NCI-H1105 (cell line): ENCODE measurements around the gene LRP4.

ENCODE experiments used
- DNase-seq: peaks from one replicate; lab custom pipeline; 2025; lab: John Stamatoyannopoulos, UW

LRP4 gene

GRCh38 chr11:46894961-46895360 lies 23.4 kb downstream of the LRP4 start:
- DNase-seq: no peak

- no peak for DNase-seq
Observed at GRCh38 chr11:46894506-46894905, 23.8 kb downstream of the LRP4 start.

- DNase-seq: no peak
Observed at GRCh38 chr11:46892838-46893237, 25.5 kb downstream of the LRP4 start.

GRCh38 chr11:46892109-46892508 lies 26.2 kb downstream of the LRP4 start:
- DNase-seq: no peak

GRCh38 chr11:46890665-46891064 lies 27.7 kb downstream of the LRP4 start:
- DNase-seq: no peak

- peak; percentile 74 for DNase-seq
Observed at GRCh38 chr11:46889689-46890475, 28.5 kb downstream of the LRP4 start.

GRCh38 chr11:46889251-46889650 lies 29.1 kb downstream of the LRP4 start:
- DNase-seq: no peak

- no peak for DNase-seq
Observed at GRCh38 chr11:46888636-46889035, 29.7 kb downstream of the LRP4 start.

GRCh38 chr11:46886211-46886610 lies 32.1 kb downstream of the LRP4 start:
- DNase-seq: no peak

GRCh38 chr11:46879056-46879585 lies 39.2 kb downstream of the LRP4 start:
- DNase-seq: no peak

- no peak for DNase-seq
Observed at GRCh38 chr11:46877580-46877979, 40.8 kb downstream of the LRP4 start.

- no peak for DNase-seq
Observed at GRCh38 chr11:46876471-46876870, 41.9 kb downstream of the LRP4 start.

GRCh38 chr11:46874586-46874985 lies 43.8 kb downstream of the LRP4 start:
- DNase-seq: no peak

GRCh38 chr11:46868912-46869311 lies 49.4 kb downstream of the LRP4 start:
- no peak for DNase-seq

- no peak for DNase-seq
Observed at GRCh38 chr11:46865340-46865739, 53.0 kb downstream of the LRP4 start.

- no peak for DNase-seq
Observed at GRCh38 chr11:46860218-46860617, 58.1 kb downstream of the LRP4 start.

GRCh38 chr11:46858920-46859546 lies 59.3 kb downstream of the LRP4 start:
- no peak for DNase-seq

GRCh38 chr11:46857666-46858065 lies 60.7 kb downstream of the LRP4 start:
- no peak for DNase-seq

GRCh38 chr11:46856605-46857343 lies 61.6 kb downstream of the LRP4 start:
- no peak for DNase-seq

GRCh38 chr11:46855863-46856262 lies 62.5 kb downstream of the LRP4 start:
- no peak for DNase-seq

GRCh38 chr11:46855167-46855566 lies 63.2 kb downstream of the LRP4 start:
- no peak for DNase-seq

- DNase-seq: no peak
Observed at GRCh38 chr11:46850829-46851380, 67.4 kb downstream of the LRP4 start.
